ENCODE data around the gene HSP90B1. TPM values are rescaled to one million over a fixed set of nuclear protein-coding genes. Genes with fewer than 3 reads are reported as not detected.
A peak's percentile ranks its signal among the peaks of the same experiment; 100 is the strongest.

The HSP90B1 gene
- total and polyA plus RNA-seq, 9 of the 15 experiments (the other 6 are each of a cell fraction or from before 2014, with no cell fraction given) = 196 to 719 (median 557) TPM

GRCh38 chr12:103965590-103966504 lies 35.6 kb downstream of the HSP90B1 start, which contains the start of gene TDG (continued):
- TF ChIP-seq, protein P1, sequence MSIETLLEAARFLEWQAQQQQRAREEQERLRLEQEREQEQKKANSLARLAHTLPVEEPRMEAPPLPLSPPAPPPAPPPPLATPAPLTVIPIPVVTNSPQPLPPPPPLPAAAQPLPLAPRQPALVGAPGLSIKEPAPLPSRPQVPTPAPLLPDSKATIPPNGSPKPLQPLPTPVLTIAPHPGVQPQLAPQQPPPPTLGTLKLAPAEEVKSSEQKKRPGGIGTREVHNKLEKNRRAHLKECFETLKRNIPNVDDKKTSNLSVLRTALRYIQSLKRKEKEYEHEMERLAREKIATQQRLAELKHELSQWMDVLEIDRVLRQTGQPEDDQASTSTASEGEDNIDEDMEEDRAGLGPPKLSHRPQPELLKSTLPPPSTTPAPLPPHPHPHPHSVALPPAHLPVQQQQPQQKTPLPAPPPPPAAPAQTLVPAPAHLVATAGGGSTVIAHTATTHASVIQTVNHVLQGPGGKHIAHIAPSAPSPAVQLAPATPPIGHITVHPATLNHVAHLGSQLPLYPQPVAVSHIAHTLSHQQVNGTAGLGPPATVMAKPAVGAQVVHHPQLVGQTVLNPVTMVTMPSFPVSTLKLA (conservative IDR thresholded peaks at IDR 0.05) = peak; percentile 92 to 95
- TF ChIP-seq ZNF324 (CRISPR knock-in tag; IDR thresholded peaks at IDR 0.05) = no peak
- no peak for TF ChIP-seq ZNF75A (CRISPR knock-in tag; IDR thresholded peaks at IDR 0.05)
- TF ChIP-seq RAD51 (IDR thresholded peaks at IDR 0.05; ENCODE audit: borderline replicate concordance, low read depth) = peak; percentile 99
- TF ChIP-seq PPARD (CRISPR knock-in tag; IDR thresholded peaks at IDR 0.05) = no peak
- peak; percentile 93 for TF ChIP-seq ZFX (CRISPR knock-in tag; IDR thresholded peaks at IDR 0.05)
- peak; percentile 98 for TF ChIP-seq GABPB1 (CRISPR knock-in tag; IDR thresholded peaks at IDR 0.05)
- no peak for TF ChIP-seq ZNF282 (CRISPR knock-in tag; IDR thresholded peaks at IDR 0.05)
- no peak for TF ChIP-seq RFX5 (IDR thresholded peaks at IDR 0.05; ENCODE audit: low read depth, low read length)
- TF ChIP-seq CAMTA2 (CRISPR knock-in tag; conservative IDR thresholded peaks at IDR 0.05) = no peak
- TF ChIP-seq POLR2G (IDR thresholded peaks at IDR 0.05; ENCODE audit: low read depth, low read length) = peak; percentile 98
- no peak for TF ChIP-seq KDM1A (IDR thresholded peaks at IDR 0.05)
- no peak for TF ChIP-seq ZNF133 (CRISPR knock-in tag; IDR thresholded peaks at IDR 0.05)
- peak; percentile 83; the same call in 1 of the 2 replicates for TF ChIP-seq STAT6 (CRISPR knock-in tag; IDR thresholded peaks at IDR 0.05)
- no peak for TF ChIP-seq ZBTB8A (IDR thresholded peaks at IDR 0.05; ENCODE audit: partially characterized antibody)
- TF ChIP-seq ZMIZ1 (IDR thresholded peaks at IDR 0.05; ENCODE audit: low read depth in 2 of 2, low read length in 2 of 2) = no peak
- TF ChIP-seq CBX1 (IDR thresholded peaks at IDR 0.05; ENCODE audit: low read depth) = 0 out of 2 replicates have a peak, but pooled peaks have one; percentile 70
- TF ChIP-seq CHD4 (IDR thresholded peaks at IDR 0.05; ENCODE audit: insufficient read depth, insufficient replicate concordance, low read depth, low read length, poor library complexity, severe bottlenecking) = no peak
- TF ChIP-seq CBFB (CRISPR knock-in tag; IDR thresholded peaks at IDR 0.05) = no peak

Measured in K562 (cell line).